GM21717 (cell line): ENCODE results near the gene SERPINE2.
A peak's percentile ranks its signal among the peaks of the same experiment; 100 is the strongest.

Experiments used
- ATAC-seq: cut with Tn5 transposase; IDR thresholded peaks from one replicate; pipeline ENCODE4 v1.9.1; 2021; ENCODE audit warnings: mild to moderate bottlenecking, moderate library complexity; ENCODE audit not compliant: unreplicated experiment

The SERPINE2 gene

DNA sequence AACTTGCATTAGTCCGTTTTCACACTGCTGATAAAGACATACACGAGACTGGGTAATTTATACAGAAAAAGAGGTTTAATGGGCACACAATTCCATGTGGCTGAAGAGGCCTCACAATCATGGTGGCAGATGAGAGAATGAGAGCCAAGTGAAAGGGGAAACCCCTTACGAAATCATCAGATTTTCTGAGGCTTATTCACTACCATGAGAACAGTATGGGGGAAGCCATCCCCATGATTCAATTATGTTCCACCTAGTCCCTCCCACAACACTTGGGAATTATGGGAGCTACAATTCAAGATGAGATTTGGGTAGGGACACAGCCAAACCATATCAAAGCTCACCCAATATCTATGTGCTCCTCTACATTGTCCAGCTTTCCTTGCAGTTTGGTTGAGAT lies 16.0 kb upstream of the SERPINE2 start:
- ATAC-seq: no peak

DNA sequence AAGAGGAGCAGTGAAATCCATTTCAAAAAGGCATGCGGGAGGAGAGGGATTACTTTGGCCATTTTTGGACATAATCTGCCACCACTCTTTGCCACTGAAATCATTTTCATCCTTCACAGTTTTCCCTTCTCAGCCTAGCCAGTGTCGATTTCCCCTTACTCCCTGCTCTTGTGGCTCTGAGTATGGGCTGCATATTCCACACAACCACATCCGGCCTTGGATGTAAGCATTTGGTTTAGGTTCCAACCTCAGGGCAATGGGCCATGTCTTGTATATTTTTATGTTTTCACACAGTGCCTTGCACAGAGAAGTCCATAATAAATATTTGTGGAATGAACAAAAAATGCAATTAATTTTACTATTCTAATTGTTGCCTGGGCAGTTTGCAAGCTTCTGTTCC lies 7.7 kb upstream of the SERPINE2 start:
- ATAC-seq: no peak

DNA sequence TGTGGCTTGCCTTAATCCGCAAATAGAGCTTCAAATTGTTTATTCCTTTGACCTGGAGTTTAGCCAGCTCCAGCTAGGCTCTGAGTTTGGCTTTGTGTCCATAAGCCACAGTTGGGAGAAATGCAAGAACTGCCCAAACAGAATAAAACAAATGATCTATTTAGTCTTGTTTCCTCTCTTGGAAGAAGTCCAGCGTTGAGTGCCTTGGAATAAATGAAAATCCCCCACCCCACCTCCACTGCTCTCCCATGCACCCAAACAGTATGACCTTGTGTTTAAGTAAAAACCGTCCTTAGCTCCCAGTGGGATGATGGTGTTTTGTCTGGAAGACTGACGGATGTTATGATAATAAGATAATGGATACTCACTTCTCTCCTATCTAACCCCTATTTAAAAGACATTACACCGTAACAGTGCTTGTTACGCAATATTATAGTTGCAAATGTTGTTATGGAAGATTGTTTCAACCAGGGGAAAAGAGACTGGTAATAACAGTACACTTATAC lies 3.2 kb upstream of the SERPINE2 start:
- no peak for ATAC-seq

DNA sequence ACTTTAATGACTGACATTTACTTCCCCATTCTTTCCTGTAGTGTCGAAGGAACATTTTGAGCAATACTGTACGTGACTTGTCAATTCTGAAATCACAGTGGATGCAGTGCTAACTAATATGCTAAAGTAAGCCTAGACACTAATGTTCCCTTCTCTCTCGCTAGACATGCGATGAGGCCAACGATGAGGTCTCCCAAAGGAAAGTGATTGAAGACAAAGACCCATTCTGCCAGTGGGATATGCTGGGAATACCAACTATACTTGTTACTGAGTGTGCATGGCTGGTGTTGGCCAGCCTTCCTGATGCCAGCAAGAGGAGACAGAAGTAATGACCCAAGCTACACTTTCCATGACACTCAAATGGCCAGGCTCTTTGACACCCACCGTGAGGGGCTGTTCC lies 2.5 kb upstream of the SERPINE2 start:
- no peak for ATAC-seq

DNA sequence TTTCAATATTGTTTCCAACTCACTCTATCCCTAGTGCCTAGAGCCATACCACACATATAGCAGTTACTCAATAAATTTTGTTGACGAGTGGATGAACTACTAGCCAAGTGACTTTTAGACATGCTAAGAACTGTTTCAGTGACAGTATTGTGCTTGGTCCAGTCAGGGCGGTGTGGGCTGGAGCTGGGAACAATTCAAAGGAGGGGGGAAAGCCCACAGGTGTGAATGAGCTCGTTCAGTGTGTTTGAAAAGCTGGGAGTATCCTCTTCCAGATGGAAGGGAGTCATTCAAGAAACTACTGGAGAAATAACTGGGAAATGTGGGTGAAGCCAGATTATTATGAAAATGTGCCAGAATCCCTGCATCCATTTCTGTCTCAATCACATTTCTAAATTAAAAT lies 1.7 kb upstream of the SERPINE2 start:
- ATAC-seq: no peak

DNA sequence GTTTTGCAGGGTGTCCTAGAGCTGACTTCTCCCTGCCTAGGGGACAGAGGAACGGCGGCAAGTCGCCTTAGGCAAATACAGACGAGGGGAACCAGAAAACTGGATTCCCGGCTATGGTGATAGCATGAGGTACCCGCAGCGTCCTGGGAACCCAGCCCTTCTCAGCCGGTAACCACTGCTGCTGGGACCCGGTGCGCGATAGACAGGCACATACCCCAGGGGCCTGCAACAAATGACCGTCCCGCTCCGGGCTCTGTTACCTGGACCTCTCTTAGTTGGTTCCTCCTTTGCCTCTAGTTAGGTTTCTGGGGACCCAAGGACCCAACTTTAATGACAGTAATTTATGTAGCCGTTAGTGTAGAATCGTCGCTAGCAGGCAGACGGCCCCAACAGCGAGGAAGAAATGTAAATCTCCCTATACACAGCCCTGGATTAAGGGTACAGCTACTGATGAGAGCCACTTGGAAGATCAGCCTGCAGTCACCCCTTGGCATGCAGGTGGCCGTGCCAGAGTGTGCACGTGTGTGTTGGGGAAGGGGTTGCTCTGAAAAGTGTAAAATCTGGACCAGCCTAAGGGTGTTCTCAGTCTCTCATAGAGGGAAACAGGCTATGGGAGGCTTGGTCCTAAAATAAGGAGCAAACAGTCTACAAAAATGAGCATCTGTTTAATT lies 819 bp upstream of the SERPINE2 start:
- peak; percentile 11 for ATAC-seq

DNA sequence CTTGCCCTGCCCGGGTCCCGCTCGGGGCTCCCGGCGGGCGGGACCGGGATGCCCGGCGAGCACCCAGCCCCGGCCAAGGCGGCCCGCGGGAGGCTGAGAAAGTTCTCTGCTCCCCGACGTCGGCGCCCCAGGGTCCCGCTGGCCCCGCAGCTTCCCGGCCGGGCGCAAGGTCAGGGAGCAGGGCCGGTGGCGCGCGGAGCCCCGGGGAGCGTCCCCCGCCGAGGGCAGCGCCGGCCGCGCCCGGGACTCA lies 331 bp downstream of the SERPINE2 start:
- peak; percentile 21 for ATAC-seq

DNA sequence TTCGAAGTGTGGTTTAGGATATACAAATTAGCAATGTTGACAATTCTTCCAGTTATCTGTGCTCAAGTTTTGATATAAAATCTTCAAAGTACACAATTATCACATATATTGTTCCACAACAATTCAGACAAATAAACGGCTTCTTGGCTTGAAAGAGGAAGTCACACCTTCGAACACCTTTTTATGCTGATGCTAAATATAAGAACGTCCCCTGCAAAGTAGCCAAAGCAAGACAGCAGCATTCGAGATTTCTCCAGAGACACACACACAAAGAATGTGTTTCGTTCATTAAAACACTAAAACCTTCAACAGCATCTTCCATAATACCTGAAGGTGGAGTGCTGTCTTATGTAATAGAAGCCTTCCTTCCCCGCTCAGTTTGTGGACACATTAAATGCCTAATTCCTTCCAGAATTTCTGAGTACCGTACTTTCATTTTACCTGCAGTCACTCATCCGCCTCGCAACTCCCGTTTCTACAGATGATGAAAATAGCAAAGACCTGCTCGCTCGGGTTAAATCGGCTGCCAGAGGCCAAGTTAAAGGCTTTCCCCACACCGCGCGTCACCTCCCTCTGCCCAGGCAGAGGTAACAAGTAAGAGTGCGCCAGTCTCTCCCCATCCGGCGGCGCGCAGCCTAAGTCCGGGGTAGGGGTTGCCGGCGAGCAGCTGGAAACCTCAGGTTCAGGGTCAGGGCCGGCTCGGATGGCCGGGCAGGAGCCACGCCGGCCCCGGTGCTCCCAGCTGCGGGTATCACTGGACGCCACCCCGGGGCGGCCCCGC lies 847 bp downstream of the SERPINE2 start:
- peak; percentile 46 for ATAC-seq

DNA sequence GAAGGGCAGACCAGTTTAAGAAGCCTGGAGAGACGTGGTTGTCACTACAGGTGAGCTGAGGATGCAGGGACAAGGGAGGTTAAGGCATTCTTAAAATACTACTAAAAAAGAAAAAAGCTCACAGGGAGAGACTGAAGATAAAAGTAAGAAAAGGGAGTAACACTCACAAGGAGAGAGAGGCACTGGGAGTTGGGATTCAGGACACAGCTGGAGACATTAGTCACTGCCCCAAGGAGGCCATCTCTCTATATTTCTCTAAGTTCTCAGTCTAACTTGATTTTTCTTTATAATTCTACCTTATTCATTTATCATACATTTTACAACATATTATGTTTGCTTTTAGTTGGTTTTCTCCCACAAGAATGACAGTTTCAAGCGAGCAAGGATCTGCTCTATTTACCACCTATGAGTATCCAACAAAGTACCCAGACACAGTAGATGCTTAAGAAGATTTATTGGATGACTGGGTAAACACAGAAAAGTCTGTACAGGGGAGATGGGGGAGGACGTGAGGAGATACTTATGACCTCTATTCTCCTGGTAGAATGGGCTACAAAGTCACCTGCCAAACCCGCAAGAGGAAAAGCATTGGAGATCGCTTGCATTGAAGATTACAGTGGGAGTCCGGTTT lies 2.2 kb downstream of the SERPINE2 start:
- no peak for ATAC-seq

DNA sequence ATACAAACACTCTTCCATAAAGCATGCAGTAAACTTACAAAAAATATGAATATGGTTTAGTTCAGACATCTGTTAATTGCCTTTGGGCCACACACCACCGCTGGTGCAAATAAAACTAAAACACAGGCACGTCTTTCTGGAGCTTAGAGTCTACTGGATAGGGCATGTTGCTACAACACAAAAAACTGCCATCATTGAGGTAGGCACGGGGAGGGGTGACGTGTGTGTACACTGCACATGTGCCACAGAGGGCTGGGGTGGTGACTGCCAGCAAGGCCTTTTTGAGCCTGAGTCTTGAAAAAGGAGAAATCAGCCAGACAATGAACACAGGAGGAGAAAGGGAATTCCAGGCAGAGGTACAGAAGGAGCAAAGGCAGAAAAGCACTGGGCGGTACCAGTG lies 5.1 kb downstream of the SERPINE2 start:
- no peak for ATAC-seq

DNA sequence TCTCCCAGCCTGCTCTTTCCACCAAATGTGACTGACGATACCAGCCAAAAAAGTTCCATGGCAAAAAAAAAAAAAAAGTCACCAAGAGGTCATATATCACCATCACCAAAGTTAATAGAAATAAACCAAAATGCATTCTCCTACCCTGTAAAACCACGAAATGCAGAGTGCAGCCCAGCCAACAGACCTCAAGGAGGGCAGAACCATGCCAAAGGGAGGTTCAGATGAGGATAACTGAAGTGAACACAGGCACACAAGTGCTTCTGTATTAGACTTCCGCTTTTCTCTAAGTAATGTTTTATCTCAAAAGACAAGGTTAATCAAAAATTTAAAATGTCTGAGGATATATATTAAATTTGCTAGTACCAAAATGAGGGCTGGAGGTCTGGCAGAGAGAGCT lies 5.5 kb downstream of the SERPINE2 start:
- ATAC-seq: no peak

DNA sequence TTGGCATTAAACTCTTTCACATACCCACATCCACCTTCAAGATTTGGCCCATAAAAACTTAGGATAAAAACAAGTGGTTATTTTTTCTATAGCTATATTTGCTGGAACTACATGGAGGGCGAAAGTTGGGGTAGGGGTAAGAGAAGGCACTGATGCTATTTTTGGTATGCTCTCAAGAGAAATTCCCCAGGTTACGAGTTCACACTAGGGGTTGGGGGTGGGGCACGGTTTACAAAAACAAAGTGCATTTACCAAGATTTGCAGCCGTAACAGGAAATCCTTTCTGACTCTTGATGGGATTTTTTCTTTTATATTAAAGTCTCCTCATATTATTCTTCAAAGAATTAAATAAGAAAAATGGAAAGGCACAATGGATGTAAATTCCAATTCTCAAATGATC lies 6.8 kb downstream of the SERPINE2 start:
- ATAC-seq: no peak

DNA sequence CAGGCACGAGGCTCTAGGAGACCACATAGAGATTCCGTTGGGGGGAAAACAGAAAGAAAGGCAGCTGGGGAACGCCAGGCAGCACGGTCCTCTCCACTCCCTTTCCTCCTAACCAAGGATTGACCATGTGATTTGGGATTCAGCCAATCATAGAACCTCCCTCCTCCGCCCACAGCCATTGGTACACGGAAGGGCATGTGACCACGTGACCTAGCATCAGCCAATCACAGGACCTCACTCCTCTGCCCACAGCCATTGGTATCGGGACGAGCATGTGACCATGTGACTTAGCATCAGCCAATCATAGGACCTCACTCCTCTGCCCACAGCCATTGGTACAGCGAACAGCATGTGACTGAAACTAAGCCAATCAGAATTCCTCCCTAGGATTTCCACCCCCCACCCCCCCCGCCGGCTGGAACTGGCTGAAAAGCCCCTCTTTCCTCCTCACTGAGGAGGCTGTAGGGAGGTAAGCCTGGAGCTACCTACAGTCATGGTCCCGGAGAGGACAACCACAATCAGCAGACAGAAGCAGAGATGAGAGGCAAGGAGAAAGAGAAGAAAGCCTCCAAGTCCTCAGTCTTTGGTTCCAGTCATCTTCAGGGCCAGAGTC lies 7.6 kb downstream of the SERPINE2 start:
- no peak for ATAC-seq

DNA sequence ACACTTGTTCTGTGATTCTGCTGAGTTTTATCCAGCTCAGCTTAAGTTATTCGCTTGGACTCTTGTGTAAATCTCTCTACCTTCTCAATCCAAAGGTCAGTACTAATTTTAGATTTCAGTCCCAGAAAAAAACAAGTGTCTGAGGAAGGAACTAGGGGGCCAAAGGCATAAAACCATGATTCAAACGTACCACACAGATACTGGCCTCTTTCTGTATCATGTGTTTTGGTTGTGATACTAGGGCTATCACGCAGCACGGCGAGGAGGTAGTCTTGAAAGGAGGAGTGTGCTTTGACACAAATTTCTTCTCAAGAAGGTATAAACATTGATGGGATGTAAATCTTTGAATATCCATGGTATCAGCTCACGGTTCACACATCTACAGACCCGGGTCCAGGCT lies 8.3 kb downstream of the SERPINE2 start:
- no peak for ATAC-seq

DNA sequence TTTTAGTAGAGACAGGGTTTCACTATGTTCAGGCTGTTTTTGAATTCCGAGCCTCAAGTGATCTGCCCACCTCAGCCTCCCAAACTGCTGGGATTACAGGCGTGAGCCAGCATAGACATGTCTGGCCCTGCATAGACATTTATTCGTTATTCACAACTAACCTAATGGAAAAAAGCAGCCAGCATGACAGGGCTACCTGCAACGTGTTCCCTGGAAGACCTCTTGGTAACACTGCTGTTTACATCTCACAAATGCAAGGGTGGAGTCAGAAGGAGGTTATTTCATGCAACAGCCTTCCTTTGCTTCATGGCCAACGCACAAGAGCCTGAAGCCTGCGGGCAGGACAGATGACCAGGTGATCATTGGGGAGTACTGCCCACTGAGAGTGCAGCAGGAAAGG lies 9.2 kb downstream of the SERPINE2 start:
- no peak for ATAC-seq

DNA sequence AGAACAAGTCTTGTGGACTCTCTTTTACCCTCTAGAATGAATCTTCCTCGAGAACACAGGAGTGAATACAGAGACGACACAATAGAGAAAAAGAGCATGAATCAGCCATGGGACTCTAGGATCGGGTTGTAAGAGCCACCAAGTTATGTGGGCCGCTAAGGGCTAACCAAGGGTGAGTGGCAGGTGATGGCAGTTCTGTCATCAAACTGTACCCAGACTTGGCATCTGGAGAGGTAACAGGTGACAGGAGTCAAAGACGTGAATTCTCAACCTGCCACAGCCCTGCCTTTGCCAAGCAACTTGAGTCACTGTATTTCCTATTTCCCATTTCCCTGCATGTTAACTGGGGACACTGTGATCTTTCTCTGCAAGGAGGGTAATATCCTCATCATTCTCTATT lies 11.2 kb downstream of the SERPINE2 start:
- ATAC-seq: no peak

DNA sequence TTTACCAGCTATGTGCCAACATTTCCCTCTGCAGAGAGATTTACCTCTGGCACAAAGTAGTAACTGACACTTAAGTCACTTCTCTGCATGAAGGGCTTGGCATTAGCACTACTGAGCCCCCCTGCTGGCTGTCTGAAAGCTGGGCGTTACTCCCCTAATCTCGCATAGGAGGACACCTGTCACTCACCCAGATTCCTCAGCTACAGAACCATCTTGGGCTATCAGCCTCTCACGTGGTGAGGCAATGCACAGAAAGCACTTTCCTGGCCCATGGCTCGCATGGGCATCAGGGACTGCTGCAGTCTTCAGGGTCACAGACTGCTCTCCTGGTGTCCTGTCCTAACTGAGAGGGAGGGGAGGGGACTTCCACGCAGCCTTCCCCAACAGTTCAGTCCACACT lies 12.0 kb downstream of the SERPINE2 start:
- no peak for ATAC-seq

DNA sequence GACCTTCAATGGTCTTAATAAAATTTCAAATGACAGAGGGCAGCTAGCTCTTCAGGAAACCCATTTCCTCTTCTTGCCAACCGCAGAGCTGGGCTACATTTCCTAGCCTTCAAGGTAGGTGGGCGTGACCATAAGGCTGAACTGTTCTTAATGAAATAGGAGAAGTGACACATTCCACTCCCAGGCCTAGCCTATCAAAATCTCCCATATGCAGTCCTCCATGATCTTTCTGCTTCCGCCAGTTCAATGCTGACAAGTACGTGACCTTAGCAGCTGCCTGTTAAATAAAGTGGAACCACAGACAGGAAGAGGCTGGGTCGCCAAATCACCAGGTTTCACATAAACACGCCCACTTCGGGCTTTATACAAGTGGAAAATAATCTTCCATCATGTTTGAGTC lies 13.2 kb downstream of the SERPINE2 start:
- ATAC-seq: peak; percentile 95

DNA sequence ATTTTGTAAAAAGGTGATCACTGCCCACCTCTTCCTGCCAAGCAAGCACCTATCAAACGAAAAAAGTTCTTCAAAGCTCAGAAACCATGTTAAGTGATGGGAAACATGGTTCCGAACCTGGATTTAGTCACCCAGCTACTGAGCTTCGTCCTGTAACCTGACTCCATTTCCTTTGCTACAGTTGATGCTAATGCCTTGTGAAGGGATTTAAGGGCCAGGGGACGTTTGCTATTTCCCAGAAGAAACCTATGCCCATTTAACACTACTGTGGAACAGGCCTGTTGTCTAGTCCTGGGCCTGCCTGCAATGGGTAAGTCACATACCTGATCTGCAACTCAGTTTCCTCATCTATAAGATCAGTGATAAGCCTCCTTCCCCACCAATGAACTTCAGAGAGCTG lies 14.8 kb downstream of the SERPINE2 start:
- no peak for ATAC-seq

DNA sequence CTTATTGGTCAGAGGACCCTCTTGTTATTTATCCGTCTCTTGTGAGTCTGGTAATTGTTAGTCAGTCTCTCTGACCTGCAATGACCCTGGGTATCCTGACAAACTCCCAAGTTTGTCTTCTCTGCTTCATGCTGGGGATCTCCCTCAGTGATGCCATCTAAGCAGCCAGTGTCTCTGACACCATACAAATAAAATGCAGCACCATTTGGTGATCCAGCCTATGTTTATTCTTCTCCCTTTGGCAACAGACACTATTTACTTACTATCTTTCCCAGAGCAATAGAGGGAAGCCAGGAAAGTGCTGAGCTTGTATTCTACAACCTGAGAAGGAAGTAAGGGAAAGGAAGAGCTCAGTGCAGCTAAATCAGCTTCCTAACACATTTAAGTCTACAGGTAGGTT lies 15.9 kb downstream of the SERPINE2 start:
- ATAC-seq: no peak

DNA sequence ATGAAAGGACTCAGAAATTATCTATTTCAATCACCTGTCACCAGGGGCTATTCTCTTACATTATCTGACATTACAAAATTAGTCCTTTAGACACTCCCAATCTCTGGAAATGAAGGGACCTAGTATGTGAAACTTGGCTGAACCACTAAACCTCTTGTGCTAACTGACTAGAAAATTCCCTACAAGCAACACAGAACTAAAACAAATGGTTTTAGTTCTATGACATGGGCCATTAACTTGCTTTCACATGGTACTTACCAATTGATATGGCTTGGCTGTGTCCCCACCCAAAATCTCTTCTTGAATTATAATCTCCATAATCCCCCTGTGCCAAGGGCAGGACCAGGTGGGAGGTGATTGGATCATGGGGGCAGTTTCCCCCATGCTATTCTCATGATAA lies 16.6 kb downstream of the SERPINE2 start:
- no peak for ATAC-seq

DNA sequence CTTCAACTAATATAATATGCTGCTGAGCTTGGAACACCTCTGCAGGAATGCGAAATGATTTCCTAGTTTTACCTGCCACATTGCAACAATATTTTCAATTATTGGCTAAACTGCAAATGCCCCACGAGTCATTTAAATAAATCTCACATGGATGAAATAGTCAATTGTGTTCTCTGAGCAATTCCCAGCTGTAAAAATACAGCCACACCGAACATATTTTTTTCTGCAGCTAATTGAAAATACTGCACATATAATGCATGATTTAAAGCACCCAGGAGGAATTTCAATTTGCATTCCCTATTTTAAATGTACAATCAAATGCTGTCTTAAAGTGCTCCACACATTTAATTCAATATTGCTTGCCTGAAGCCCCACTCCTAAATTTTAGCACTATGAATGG lies 18.6 kb downstream of the SERPINE2 start:
- ATAC-seq: no peak
